ENCODE results near the gene ANGEL2.
A peak's percentile ranks its signal among the peaks of the same experiment; 100 is the strongest.
"Not testable (repeated sequence)": the region's sequence is repeated elsewhere in the genome, so short reads cannot be mapped to it uniquely, and the experiment has no call there.

Gene ANGEL2

DNA sequence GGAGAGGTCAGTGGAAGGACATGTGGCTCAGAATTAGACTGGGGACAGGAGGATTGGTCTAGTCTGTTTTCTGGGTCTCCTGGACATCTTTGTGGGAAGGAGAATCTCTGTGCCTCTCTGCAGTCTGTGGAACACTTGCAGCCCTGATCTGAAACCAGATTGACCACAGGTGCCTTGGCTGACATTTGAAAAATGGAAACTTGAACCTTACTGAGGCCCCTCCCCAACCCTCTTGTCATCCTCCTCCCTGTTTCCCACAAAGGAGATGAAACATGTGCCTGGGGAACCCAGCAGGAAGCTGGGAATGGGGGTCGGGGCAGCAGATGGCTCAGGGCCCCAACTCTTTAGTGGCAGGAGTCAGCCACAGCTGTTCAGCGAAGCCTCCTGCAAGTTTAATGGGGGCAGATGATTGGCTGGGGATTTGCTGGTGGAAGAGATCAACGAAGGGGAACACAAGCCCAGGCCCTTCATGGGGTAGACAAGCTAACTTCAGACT, 47.3 kb downstream of the ANGEL2 start:
- no peak for TF ChIP-seq EZH2phosphoT487 (IDR thresholded peaks at IDR 0.05; ENCODE audit: low read depth)
- TF ChIP-seq, protein P1, sequence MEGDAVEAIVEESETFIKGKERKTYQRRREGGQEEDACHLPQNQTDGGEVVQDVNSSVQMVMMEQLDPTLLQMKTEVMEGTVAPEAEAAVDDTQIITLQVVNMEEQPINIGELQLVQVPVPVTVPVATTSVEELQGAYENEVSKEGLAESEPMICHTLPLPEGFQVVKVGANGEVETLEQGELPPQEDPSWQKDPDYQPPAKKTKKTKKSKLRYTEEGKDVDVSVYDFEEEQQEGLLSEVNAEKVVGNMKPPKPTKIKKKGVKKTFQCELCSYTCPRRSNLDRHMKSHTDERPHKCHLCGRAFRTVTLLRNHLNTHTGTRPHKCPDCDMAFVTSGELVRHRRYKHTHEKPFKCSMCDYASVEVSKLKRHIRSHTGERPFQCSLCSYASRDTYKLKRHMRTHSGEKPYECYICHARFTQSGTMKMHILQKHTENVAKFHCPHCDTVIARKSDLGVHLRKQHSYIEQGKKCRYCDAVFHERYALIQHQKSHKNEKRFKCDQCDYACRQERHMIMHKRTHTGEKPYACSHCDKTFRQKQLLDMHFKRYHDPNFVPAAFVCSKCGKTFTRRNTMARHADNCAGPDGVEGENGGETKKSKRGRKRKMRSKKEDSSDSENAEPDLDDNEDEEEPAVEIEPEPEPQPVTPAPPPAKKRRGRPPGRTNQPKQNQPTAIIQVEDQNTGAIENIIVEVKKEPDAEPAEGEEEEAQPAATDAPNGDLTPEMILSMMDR (IDR thresholded peaks at IDR 0.05; ENCODE audit: low read depth, low read length) = no peak
- Histone ChIP-seq H3K9ac (ENCODE audit: low read length) (no peak overlapping the region), H3K79me2 (ENCODE audit: low read length) (no peaks in the 10 kb centered on the region), H2AFZ (ENCODE audit: low read depth, low read length) (no peak overlapping the region), H3K36me3 (replicated peaks; ENCODE audit: low read depth, low read length) (peaks cover 36% of the 10 kb centered on the region), H3K4me2 (ENCODE audit: low read length) (no peak overlapping the region), H3K27me3 (ENCODE audit: low read depth, low read length) (no peaks in the 10 kb centered on the region), H3K4me1 (ENCODE audit: low read length) (peaks cover 14% of the 10 kb centered on the region), H3K27ac (ENCODE audit: low read length) (no peak overlapping the region), H3K4me3 (ENCODE audit: low read length) (no peak overlapping the region), H4K20me1 (ENCODE audit: insufficient read depth, low read length) (no peaks in the 10 kb centered on the region), H3K9me3 (ENCODE audit: insufficient read depth, low read length) (no peaks in the 10 kb centered on the region)

DNA sequence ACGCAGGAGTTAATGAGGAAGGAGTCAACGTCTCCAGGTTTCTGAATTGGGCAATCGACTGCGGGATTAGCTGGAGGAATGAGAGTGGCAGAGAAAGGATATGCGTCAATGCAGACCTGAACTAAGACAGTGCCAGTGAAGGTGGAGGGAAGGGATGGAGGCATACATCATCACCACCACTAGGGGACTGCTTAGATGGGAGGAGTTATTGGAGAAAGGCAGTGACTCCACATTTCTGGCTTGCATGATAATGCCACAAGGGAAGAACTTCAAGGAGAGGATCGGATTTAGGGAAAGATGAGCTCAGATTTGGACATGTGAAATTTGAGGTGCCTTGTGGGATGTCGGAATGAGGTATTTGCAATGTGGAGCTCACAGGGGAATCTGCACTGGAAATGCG, 47.9 kb downstream of the ANGEL2 start:
- H2AFZ ChIP-seq (ENCODE audit: low read depth, low read length) = no peak overlapping the region
- H3K4me3 ChIP-seq (ENCODE audit: low read length) = no peak overlapping the region
- H3K27ac ChIP-seq (ENCODE audit: low read length) = no peak overlapping the region
- no peak overlapping the region for H3K4me2 ChIP-seq (ENCODE audit: low read length)
- no peak overlapping the region for H3K9ac ChIP-seq (ENCODE audit: low read length)
- no peaks in the 10 kb centered on the region for H3K9me3 ChIP-seq (ENCODE audit: insufficient read depth, low read length)
- H3K27me3 ChIP-seq (ENCODE audit: low read depth, low read length) = no peaks in the 10 kb centered on the region
- H3K4me1 ChIP-seq (ENCODE audit: low read length) = peaks cover 20% of the 10 kb centered on the region
- H4K20me1 ChIP-seq (ENCODE audit: insufficient read depth, low read length) = no peaks in the 10 kb centered on the region
- TF ChIP-seq EZH2phosphoT487 (IDR thresholded peaks at IDR 0.05; ENCODE audit: low read depth) = no peak
- TF ChIP-seq, protein P1 (IDR thresholded peaks at IDR 0.05; ENCODE audit: low read depth, low read length) = peak; percentile 58
- H3K79me2 ChIP-seq (ENCODE audit: low read length) = no peaks in the 10 kb centered on the region
- H3K36me3 ChIP-seq (replicated peaks; ENCODE audit: low read depth, low read length) = peaks cover 35% of the 10 kb centered on the region

DNA sequence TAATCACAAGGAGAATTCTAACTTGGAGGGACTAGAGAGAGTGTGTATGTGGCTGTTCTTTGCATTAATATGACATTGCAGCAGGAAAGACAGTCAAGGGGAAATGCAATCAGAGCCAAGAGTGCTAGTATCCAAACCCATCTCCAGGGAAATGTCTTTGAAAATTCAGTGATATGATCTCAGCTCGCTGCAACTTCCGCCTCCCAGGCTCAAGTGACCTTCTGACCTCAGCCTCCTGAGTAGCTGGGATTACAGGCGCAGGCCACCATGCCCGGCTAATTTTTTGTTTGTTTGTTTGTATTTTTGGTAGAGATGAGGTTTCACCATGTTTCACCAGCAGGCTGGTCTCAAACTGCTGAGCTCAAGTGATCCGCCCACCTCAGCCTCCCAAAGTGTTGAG, 49.1 kb downstream of the ANGEL2 start:
- no peaks in the 10 kb centered on the region for H3K9me3 ChIP-seq (ENCODE audit: insufficient read depth, low read length)
- peaks cover 28% of the 10 kb centered on the region for H3K4me1 ChIP-seq (ENCODE audit: low read length)
- H3K79me2 ChIP-seq (ENCODE audit: low read length) = no peaks in the 10 kb centered on the region
- H3K9ac ChIP-seq (ENCODE audit: low read length) = no peak overlapping the region
- H3K36me3 ChIP-seq (replicated peaks; ENCODE audit: low read depth, low read length) = peaks cover 34% of the 10 kb centered on the region
- H3K27ac ChIP-seq (ENCODE audit: low read length) = no peak overlapping the region
- no peak overlapping the region for H3K4me3 ChIP-seq (ENCODE audit: low read length)
- no peak overlapping the region for H2AFZ ChIP-seq (ENCODE audit: low read depth, low read length)
- no peaks in the 10 kb centered on the region for H4K20me1 ChIP-seq (ENCODE audit: insufficient read depth, low read length)
- H3K4me2 ChIP-seq (ENCODE audit: low read length) = no peak overlapping the region
- no peak for TF ChIP-seq EZH2phosphoT487 (IDR thresholded peaks at IDR 0.05; ENCODE audit: low read depth)
- TF ChIP-seq, protein P1 (IDR thresholded peaks at IDR 0.05; ENCODE audit: low read depth, low read length) = no peak
- no peaks in the 10 kb centered on the region for H3K27me3 ChIP-seq (ENCODE audit: low read depth, low read length)

DNA sequence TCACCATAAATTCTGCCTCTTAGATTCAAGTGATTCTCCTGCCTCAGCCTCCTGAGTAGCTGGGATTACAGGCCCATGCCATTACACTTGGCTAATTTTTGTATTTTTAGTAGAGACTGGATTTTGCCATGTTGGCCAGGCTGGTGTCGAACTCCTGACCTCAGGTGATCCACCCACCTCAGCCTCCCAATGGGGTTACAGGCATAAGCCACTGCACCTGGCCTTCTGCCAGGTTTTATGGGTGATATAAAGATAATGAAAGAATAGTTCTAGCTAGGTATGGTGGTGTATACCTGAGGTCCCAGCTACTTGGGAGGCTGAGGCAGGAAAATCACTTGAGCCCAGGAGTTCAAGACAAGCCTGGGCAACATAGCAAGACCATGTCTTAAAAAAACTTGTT, 50.7 kb downstream of the ANGEL2 start:
- not testable (repeated sequence) for H3K9me3 ChIP-seq (ENCODE audit: insufficient read depth, low read length); H3K4me3 ChIP-seq (ENCODE audit: low read length); H3K27ac ChIP-seq (ENCODE audit: low read length); H4K20me1 ChIP-seq (ENCODE audit: insufficient read depth, low read length); H3K79me2 ChIP-seq (ENCODE audit: low read length); H3K27me3 ChIP-seq (ENCODE audit: low read depth, low read length); H3K9ac ChIP-seq (ENCODE audit: low read length); H2AFZ ChIP-seq (ENCODE audit: low read depth, low read length); H3K4me2 ChIP-seq (ENCODE audit: low read length)
- Histone ChIP-seq H3K4me1 (ENCODE audit: low read length) (peaks cover 36% of the 10 kb centered on the region), H3K36me3 (replicated peaks; ENCODE audit: low read depth, low read length) (peaks cover 30% of the 10 kb centered on the region)

DNA sequence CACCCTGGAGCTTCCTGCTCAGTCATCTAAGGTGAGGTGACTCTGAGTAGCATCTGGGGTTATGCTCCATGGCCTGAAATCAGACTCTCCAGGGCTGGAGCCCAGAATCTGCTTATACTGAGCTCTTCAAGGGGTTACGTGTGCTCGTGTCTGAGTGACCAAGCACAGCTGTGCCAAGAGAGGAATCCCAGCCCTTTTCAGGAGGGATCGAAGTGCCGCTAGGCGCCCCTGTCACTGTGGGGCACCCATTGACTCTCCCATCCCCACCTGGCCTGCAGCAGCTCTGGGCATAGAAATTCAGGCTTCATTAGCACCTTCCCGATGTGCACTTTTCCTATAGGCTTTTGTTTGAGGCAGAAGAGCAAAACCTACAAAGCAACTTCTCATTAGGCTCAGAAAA, 51.6 kb downstream of the ANGEL2 start:
- Histone ChIP-seq H3K4me3 (ENCODE audit: low read length) (no peak overlapping the region), H3K4me2 (ENCODE audit: low read length) (peak overlapping the region; percentile 59), H3K27me3 (ENCODE audit: low read depth, low read length) (no peaks in the 10 kb centered on the region), H3K4me1 (ENCODE audit: low read length) (peaks cover 45% of the 10 kb centered on the region), H3K9me3 (ENCODE audit: insufficient read depth, low read length) (no peaks in the 10 kb centered on the region), H3K36me3 (replicated peaks; ENCODE audit: low read depth, low read length) (peaks cover 27% of the 10 kb centered on the region), H3K27ac (ENCODE audit: low read length) (no peak overlapping the region), H3K79me2 (ENCODE audit: low read length) (no peaks in the 10 kb centered on the region), H4K20me1 (ENCODE audit: insufficient read depth, low read length) (no peaks in the 10 kb centered on the region), H2AFZ (ENCODE audit: low read depth, low read length) (no peak overlapping the region), H3K9ac (ENCODE audit: low read length) (0 out of 2 replicates have a peak overlapping the region, but pooled peaks have one; percentile 6)
- no peak for TF ChIP-seq EZH2phosphoT487 (IDR thresholded peaks at IDR 0.05; ENCODE audit: low read depth)
- TF ChIP-seq, protein P1 (IDR thresholded peaks at IDR 0.05; ENCODE audit: low read depth, low read length) = no peak

Measured in OCI-LY3 (cell line).